T-helper 2 cell treated with Interferon-gamma antibody and Interleukin-4, amounts not matched to agents 100 ng/mL and 5 ng/mL, for 36 hours (primary cell): ENCODE data around the gene WNT10A. TPM values are rescaled to one million over a fixed set of nuclear protein-coding genes. Genes with fewer than 3 reads are reported as not detected.
"Not testable (repeated sequence)": the region's sequence is repeated elsewhere in the genome, so short reads cannot be mapped to it uniquely, and the experiment has no call there.

Experiments used
- intact Hi-C: fragments of 100-400 bp; cut with micrococcal nuclease; formaldehyde crosslinking; loops from one replicate; pipeline ENCODE4 v1.15.1; 2023
- total RNA-seq: library from RNA; stranded (reverse); gene quantifications from 2 replicates; pipeline ENCODE4 v1.2.3, GENCODE V29; 2022

Gene WNT10A
- total RNA-seq: 0.16 and 0.20 TPM in 2 replicates

- intact Hi-C loops: loop anchor here (1.0 kb wide), 1 partner anchor 12 kb away; no protein-coding TSS in a partner anchor
These were observed at the start of gene WNT10A for GRCh38 chr2:218880102-218880858. Gene WNT10A (plus strand): TSS chr2:218880852. CDS start chr2:218880996, 144 bp downstream.

DNA sequence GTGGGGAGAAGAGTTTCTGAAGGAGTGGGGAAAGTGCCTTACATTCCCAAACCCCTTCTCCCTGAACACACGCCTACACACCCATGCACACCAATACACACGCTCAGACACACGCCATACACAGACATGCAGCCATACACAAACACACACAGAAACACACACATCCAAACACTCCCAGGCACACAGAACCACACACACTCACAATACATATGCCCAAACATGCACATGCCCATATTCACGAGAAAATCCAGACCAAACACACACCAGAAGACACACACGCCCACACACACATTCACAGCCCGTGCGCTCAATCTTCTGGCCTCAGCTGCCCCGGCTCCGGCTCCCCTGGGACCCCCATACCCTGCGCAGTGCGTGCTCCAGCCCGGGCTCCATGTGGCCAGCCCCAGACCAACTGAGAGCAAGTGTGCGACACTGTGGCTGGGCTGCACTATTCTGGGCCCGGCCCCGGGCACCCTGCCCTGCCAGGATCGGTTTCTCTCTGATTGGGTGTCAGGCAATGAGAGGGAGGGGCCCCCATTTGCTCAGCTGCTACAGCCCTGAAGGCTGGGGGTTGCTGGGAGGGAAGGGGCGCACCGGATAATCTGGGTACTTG, 49.2 kb upstream of the WNT10A start, which contains the start of gene PRKAG3:
Gene PRKAG3 (minus strand): TSS at position 426 of the 613 bp plus-strand sequence.
- intact Hi-C loops: no loop called here

DNA sequence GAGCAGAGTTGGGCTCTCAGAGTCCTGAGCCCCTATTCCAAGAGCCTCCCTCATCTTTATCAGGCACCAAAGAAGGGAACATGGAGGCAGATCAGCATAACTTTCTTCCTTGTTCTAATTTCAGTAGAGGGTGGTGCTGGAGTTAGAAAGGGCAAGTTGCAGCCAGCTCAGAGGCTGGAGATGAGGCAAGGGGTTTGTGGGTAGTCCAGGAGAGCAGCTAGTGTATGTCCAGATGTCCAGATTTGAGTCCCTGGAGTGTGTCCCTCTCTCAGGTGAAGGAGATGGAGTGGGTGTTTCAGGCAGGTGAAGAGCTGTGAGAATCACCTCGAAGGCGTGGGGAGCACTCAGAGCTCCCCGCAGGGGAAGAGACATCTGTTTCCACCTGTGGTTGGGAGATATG, 48.6 kb upstream of the WNT10A start:
- intact Hi-C loops: no loop called here

GRCh38 chr2:218832520-218832919, 48.1 kb upstream of the WNT10A start:
- intact Hi-C loops: no loop called here

- intact Hi-C loops: no loop called here
These were observed 47.5 kb upstream of the WNT10A start for GRCh38 chr2:218833023-218833609.

GRCh38 chr2:218834685-218835084, 46.0 kb upstream of the WNT10A start:
- intact Hi-C loops: no loop called here

DNA sequence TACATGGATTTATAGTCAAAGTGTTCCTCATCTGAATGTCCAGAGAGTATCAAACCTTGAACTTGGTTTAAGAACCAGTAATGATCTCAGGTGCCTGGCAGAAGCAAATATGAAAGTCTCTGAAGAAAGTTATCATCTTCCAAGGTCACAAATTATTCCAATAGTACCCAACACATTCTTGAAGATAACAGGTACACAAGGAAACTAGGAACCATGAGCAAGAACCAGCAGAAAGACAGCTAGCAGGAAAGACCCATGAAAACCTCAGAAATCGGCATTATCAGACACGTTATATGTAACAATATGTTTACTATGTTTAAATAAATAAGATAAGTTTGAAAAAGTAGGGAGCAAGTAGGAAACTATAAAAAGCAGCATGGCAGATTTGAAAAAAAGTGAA, 43.2 kb upstream of the WNT10A start:
- intact Hi-C loops: no loop called here

DNA sequence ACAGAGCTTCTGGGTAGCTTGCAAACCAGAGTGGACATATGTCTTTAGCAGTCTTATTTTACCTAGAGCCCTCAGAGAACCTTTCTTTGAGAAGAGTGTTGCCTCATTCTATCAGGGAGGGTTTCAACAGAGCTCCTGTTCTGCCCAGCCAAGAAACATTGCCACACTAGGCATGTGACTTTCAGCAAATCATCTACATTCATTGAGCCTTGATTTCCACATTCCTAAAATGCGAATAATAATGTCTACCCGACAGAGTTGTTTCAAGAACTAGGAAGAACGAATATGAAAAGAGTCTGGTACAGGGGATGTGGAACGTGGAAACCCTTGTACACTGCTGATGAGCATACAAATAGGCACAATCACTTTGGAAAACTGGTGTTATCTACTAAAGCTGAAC, 41.2 kb upstream of the WNT10A start:
- intact Hi-C loops: no loop called here

DNA sequence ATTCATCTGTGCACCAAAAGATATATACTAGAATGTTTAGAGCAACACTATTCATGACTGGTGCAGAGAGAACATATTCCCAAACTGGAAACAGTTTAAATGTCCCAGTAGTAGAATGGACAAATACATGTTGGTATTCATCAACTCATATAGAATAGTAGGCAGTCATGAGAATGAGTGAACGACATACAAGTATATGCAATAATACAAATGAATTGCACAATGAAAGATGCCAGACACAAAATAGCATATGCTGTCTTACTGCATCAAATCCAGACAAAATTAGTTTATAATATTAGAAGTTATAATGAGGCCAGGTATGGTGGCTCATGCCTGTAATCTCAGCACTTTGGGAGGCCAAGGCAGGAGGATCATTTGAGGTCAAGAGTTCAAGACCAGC, 40.8 kb upstream of the WNT10A start:
- intact Hi-C loops: no loop called here

DNA sequence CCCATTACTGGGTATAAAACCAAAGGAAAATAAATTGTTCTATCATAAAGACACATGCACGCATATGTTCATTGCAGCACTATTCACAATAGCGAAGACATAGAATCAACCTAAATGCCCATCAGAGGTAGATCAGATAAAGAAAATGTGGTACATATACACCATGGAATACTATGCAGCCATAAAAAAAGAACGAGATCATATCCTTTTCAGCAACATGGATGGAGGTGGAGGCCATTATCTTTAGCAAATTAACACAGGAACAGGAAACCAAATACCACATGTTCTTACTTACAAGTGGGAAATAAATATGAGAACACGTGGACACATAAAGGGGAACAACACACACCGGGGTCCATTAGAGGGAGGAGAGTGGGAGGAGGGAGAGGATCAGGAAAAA, 36.3 kb upstream of the WNT10A start:
- intact Hi-C loops: not testable (repeated sequence)

DNA sequence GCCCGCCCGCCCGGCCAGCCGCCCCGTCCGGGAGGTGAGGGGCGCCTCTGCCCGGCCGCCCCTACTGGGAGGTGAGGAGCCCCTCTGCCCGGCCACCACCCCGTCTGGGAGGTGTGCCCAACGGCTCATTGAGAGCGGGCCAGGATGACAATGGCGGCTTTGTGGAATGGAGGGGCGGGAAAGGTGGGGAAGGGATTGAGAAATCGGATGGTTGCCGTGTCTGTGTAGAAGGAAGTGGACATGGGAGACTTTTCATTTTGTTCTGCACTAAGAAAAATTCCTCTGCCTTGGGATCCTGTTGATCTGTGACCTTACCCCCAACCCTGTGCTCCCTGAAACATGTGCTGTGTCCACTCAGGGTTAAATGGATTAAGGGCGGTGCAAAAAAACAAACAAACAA, 33.7 kb upstream of the WNT10A start:
- intact Hi-C loops: loop anchor here (1.0 to 5.0 kb wide), 6 partner anchors 66 to 440 kb away; partner anchors contain the start of genes BCS1L, TTLL4 and ZNF142

- intact Hi-C loops: loop anchor here (5.0 kb wide), 1 partner anchor 442 kb away; no protein-coding TSS in a partner anchor
These were observed 30.9 kb upstream of the WNT10A start for GRCh38 chr2:218849721-218850120.

- intact Hi-C loops: no loop called here
These were observed 29.9 kb upstream of the WNT10A start for GRCh38 chr2:218850796-218851195.

DNA sequence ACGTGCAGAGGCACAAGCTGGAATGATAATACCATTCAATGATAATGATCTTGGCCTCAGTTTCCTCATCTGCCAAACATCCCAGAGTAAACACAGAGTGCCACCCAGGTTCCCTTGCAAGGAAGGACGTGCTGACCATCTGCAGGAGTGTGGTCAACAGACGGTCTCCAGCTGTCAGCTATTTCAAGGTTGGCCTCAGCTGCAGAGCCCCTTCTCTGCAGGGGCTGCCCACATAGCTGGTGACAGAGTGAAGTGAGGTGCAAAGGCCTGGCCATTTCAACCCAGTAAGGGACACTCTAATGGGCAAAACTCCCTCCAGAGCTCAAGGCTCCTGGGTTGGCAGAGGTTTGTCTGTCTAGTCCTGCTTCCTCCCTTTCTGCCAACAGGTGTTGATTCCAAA, 29.4 kb upstream of the WNT10A start:
- intact Hi-C loops: no loop called here

DNA sequence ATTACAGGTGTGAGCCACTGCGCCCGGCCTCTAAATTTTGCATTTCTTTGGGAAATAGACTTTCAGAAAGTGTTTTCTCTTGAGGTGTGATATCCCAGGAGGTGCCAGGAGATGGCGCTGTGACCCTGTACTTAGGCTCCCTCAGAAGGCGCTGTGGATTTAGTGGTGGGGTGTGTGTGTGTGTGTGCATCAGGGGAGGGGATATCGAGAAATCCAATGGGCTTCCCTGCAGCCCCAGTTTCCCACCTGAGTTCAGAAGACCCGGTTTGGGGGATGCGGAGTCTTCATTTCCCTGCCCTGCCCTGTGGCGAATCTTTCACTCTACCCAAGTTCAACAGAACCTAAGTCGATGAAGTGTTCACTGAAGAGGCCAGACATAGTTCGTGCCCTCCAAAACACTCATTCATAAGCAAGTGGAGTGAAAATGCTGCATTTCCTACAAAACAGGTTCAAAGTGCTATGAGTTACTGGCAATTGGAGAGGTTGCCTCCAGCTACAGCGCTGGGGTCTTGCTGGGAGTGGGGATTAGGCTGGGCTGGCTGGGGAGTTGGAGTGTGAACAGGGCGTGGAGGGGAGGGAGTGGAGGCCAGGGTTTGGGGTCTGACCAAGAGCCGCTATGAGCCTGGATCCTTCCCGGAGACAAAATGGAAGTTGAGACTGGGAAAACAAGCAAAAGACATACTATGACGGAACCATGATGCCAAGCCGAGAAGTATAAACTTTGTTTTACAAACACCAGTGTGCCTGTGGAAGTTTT, 27.6 kb upstream of the WNT10A start:
- intact Hi-C loops: loop anchor here (1.0 kb wide), 1 partner anchor 45 kb away; no protein-coding TSS in a partner anchor

DNA sequence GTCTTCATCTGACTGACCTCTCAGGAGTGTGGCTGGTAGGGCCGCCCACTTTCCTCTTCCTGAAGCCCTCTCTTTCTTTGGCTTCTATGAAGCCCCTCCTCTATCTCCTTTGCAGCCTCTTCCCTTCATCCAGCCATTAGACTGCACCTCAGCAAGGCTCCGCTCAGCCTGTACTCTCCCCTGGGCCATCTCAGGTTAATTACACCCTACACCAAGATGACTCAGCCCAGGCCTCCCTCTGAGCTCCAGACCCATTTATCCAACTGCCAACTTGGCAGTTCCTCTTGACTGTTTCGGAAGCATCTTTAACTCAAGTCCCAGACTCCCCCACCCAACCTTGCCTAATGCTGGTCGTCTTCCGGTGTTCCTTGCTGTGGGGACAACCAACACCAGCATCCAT, 26.9 kb upstream of the WNT10A start:
- intact Hi-C loops: loop anchor here (1.0 kb wide), 1 partner anchor 45 kb away; no protein-coding TSS in a partner anchor

GRCh38 chr2:218854860-218855259, 25.8 kb upstream of the WNT10A start:
- intact Hi-C loops: no loop called here

DNA sequence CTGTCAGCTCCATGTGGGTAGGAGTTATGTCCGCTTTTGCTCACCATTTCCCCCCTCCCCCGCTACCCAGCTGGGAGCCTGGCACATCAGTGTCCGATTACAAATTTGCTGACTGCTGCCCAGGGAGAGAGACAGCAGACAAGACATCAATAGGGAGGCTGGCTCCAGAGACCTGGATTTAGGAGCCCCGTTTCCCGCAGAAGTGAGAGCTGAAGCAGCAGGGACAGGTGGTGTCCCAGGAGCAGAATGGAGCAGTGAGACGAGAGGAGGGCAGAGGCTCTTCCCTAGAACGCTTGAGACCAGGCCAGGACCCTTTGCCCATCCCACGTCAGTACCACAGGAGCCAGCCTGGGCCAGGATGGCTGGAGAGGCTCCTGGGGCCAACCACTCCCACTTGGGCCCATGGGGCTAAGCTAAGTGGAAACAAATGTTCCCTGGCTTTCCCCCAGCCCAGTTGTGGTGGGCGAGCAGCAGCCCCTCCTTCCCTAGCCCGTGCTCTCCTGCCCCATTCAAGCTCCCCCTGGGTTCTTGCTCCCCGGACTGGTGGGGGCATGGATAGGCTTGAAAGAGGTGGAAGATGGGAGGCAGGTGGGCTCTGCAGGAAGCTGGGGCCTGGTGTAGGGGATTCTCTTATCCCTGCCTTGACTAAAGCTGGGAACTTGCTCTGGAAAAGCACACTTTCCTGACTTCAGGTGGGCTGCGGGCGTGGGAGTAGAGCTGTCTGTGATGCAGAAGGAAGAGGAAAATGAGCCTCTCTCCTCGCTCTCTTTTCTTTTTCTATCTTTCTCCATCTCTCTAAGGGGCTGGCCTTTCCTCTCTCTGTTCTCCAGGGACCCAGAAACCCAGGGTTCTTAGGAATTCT, 25.1 kb upstream of the WNT10A start:
- intact Hi-C loops: no loop called here

GRCh38 chr2:218856167-218856895, 24.3 kb upstream of the WNT10A start:
- intact Hi-C loops: no loop called here

- intact Hi-C loops: no loop called here
These were observed 23.8 kb upstream of the WNT10A start for GRCh38 chr2:218856896-218857243.
